ENCODE data around the gene D2HGDH. TPM values are rescaled to one million over a fixed set of nuclear protein-coding genes. Genes with fewer than 3 reads are reported as not detected.

Gene D2HGDH
- total and polyA plus RNA-seq, 2 of the 8 experiments (the other 6 are each of a cell fraction or from before 2014, with no cell fraction given), result 3.4 to 8.1 TPM

GRCh38 chr2:241690202-241690717 lies 44.2 kb upstream of the D2HGDH start:
- Histone ChIP-seq H3K14ac (ENCODE audit: insufficient read length) (no peak overlapping the region), H4K5ac (ENCODE audit: insufficient read length, low read depth, low read length) (no peak overlapping the region), H3K18ac (ENCODE audit: extremely low read depth, low read length) (no peak overlapping the region), H2BK12ac (ENCODE audit: low read depth, low read length) (no peak overlapping the region), H3K23ac (ENCODE audit: insufficient read length) (no peak overlapping the region), H2BK120ac (replicated peaks; ENCODE audit: low read depth, low read length) (no peak overlapping the region), H3K27ac (ENCODE audit: low read depth, low read length) (no peak overlapping the region), H4K91ac (replicated peaks; ENCODE audit: insufficient read length, low read length) (no peak overlapping the region), H3K4ac (replicated peaks; ENCODE audit: insufficient read length, low read depth, low read length) (no peak overlapping the region), H2BK20ac (ENCODE audit: low read length) (no peak overlapping the region), H4K20me1 (replicated peaks in 1 of 2; ENCODE audit: control insufficient read depth in 1 of 2, insufficient read depth in 2 of 2, low read length in 2 of 2) (peaks cover 0 to 4% of the 10 kb centered on the region in 2 experiments), H3K79me2 (ENCODE audit: control insufficient read depth in 1 of 2, insufficient read depth in 2 of 2, low read length in 2 of 2) (peaks cover 0 to 16% of the 10 kb centered on the region in 2 experiments; a peak in 2 of 4 replicates), H2BK5ac (ENCODE audit: low read depth, low read length) (no peak overlapping the region), H3K56ac (replicated peaks; ENCODE audit: insufficient read length, low read depth, low read length) (no peak overlapping the region), H2BK15ac (ENCODE audit: low read length) (no peak overlapping the region), H3K9ac (replicated peaks in 1 of 4; ENCODE audit: extremely low read depth in 1 of 4, low read depth in 3 of 4, low read length in 3 of 4) (no peak overlapping the region), H3K4me1 (replicated peaks in 1 of 4; ENCODE audit: control insufficient read depth in 3 of 4, insufficient read depth in 4 of 4, low read length in 3 of 4) (peaks cover 0 to 8% (median 0%) of the 10 kb centered on the region in 4 experiments; a peak in 1 of 7 replicates), H3K4me3 (ENCODE audit: extremely low read depth in 1 of 4, insufficient read depth in 2 of 4, low read depth in 3 of 4, low read length in 4 of 4) (no peak overlapping the region), H3K79me1 (ENCODE audit: low read depth, low read length) (peaks cover 3% of the 10 kb centered on the region; the same call in 1 of the 2 replicates), H3K27me3 (replicated peaks in 1 of 4; ENCODE audit: control insufficient read depth in 3 of 4, extremely low read depth in 1 of 4, insufficient read depth in 3 of 4, low read length in 3 of 4) (no peaks in the 10 kb centered on the region), H3K23me2 (ENCODE audit: low read depth, low read length) (peaks cover 4% of the 10 kb centered on the region; the same call in 1 of the 2 replicates), H4K8ac (ENCODE audit: extremely low read depth, insufficient read depth, low read length) (no peak overlapping the region), H3K9me3 (ENCODE audit: insufficient read depth in 2 of 2, low read depth in 1 of 2, low read length in 1 of 2) (no peaks in the 10 kb centered on the region), H2AK5ac (ENCODE audit: low read depth, low read length) (no peak overlapping the region), H3K36me3 (ENCODE audit: control insufficient read depth in 2 of 4, insufficient read depth in 4 of 4, low read length in 3 of 4) (peaks cover 6 to 24% (median 9%) of the 10 kb centered on the region in 4 experiments; a peak in 5 of 8 replicates), H2AFZ (ENCODE audit: low read length) (no peak overlapping the region), H3K4me2 (ENCODE audit: insufficient read depth in 1 of 2, low read depth in 2 of 2, low read length in 2 of 2) (no peak overlapping the region)
- WGBS, 2 experiments (ENCODE audit: extremely low coverage in 1 of 2, insufficient coverage in 1 of 2, insufficient read length in 1 of 2, insufficient replicate concordance in 2 of 2, low coverage in 1 of 2, low lambda C conversion rate in 2 of 2, missing lambda C conversion rate in 1 of 2), result 79% methylated on average over 6 of the region's 6 CpGs; no CpG with 5 or more reads in 1 of the 2 experiments
- CTCF ChIA-PET (ENCODE audit: partially characterized antibody), result interaction anchor here (0.7 kb wide), 1 partner anchor 34 kb away, joined by 3 read pairs; no protein-coding TSS in a partner anchor
- DNase-seq (ENCODE audit: low read depth in 1 of 2, low spot score in 2 of 2) (no peak), FAIRE-seq (no peak)
- no peak for TF ChIP-seq RXRA (IDR thresholded peaks at IDR 0.05; ENCODE audit: insufficient read depth, low read depth, low read length)
- no peak for TF ChIP-seq EGR1 (IDR thresholded peaks at IDR 0.05; ENCODE audit: borderline replicate concordance, low read depth, low read length)
- TF ChIP-seq, protein P1, sequence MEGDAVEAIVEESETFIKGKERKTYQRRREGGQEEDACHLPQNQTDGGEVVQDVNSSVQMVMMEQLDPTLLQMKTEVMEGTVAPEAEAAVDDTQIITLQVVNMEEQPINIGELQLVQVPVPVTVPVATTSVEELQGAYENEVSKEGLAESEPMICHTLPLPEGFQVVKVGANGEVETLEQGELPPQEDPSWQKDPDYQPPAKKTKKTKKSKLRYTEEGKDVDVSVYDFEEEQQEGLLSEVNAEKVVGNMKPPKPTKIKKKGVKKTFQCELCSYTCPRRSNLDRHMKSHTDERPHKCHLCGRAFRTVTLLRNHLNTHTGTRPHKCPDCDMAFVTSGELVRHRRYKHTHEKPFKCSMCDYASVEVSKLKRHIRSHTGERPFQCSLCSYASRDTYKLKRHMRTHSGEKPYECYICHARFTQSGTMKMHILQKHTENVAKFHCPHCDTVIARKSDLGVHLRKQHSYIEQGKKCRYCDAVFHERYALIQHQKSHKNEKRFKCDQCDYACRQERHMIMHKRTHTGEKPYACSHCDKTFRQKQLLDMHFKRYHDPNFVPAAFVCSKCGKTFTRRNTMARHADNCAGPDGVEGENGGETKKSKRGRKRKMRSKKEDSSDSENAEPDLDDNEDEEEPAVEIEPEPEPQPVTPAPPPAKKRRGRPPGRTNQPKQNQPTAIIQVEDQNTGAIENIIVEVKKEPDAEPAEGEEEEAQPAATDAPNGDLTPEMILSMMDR (IDR thresholded peaks at IDR 0.05; ENCODE audit: control extremely low read depth in 1 of 3, insufficient read depth in 1 of 3, low read depth in 1 of 3, low read length in 3 of 3), result no peak
- no peak for TF ChIP-seq SIN3A (conservative IDR thresholded peaks at IDR 0.05 in 1 of 2, IDR thresholded peaks at IDR 0.05 in 1 of 2; ENCODE audit: low read depth in 1 of 2, low read length in 2 of 2)
- TF ChIP-seq TBP (IDR thresholded peaks at IDR 0.05; ENCODE audit: low read depth, low read length), result no peak
- TF ChIP-seq POLR2AphosphoS5 (IDR thresholded peaks at IDR 0.05; ENCODE audit: low read depth, low read length), result no peak
- TF ChIP-seq NANOG (IDR thresholded peaks at IDR 0.05; ENCODE audit: insufficient read depth, low read depth, low read length, poor library complexity, severe bottlenecking), result no peak
- no peak for TF ChIP-seq ATF3 (IDR thresholded peaks at IDR 0.05; ENCODE audit: insufficient read depth, low read depth, low read length)
- TF ChIP-seq TAF1 (IDR thresholded peaks at IDR 0.05; ENCODE audit: low read depth, low read length), result no peak
- no peak for TF ChIP-seq SIX5 (IDR thresholded peaks at IDR 0.05; ENCODE audit: low read depth, low read length)
- POLR2A ChIA-PET (ENCODE audit: partially characterized antibody), result interaction anchor here (20.2 kb wide), 1 partner anchor 10 kb away, joined by 265 read pairs; the partner anchor contains the start of gene ING5
